Thoracic aorta (tissue), 2 donors: ENCODE results near the gene CCDC149. TPM values are rescaled to one million over a fixed set of nuclear protein-coding genes. Genes with fewer than 3 reads are reported as not detected.

Source experiments
- ATAC-seq: fragments of 150-250 bp; one replicate; pipeline ENCODE4 v1.8.0; 2017; ENCODE audit warnings: low read depth; ENCODE audit not compliant: insufficient number of reproducible peaks, low FRiP score
- DNase-seq: peaks from one replicate; pipeline ENCODE4 v3.0.0-alpha.2; 2020; ENCODE audit warnings: low spot score
- H3K27ac ChIP-seq, 2 donors: fragments of 200-600 bp; sonication (generic); 1 replicate in 1 of 2; 2 replicates in 1 of 2; pipeline ENCODE4 v1.5.1; 2016; ENCODE audit warnings: mild to moderate bottlenecking in 2 of 2, moderate library complexity in 2 of 2
- H3K27me3 ChIP-seq: fragments of 200-600 bp; sonication (generic); replicated peaks from 2 replicates; pipeline ENCODE4 v1.6.0; 2016; ENCODE audit warnings: mild to moderate bottlenecking; ENCODE audit not compliant: insufficient read depth
- H3K36me3 ChIP-seq: fragments of 200-600 bp; sonication (generic); one replicate; pipeline ENCODE4 v1.5.1; 2016
- H3K4me1 ChIP-seq, 2 donors: fragments of 200-600 bp; sonication (generic); 1 replicate in 1 of 2; 2 replicates in 1 of 2; pipeline versions ENCODE4 v1.5.1 to v1.6.0; 2016; ENCODE audit warnings: low read depth in 2 of 2, mild to moderate bottlenecking in 1 of 2; ENCODE audit not compliant: control insufficient read depth in 1 of 2
- H3K4me3 ChIP-seq: fragments of 200-600 bp; sonication (generic); 2 replicates; pipeline ENCODE4 v1.5.1; 2016; ENCODE audit warnings: mild to moderate bottlenecking
- H3K9me3 ChIP-seq: fragments of 200-600 bp; sonication (generic); 2 replicates; pipeline ENCODE4 v1.5.1; 2016
- total RNA-seq, 2 donors: library from RNA; depleted of rRNA; stranded (reverse); fragments of >200 nt; gene quantifications; one replicate each; pipeline versions ENCODE4 v1.1.0 to v1.2.3, GENCODE V29; 2016
- TF ChIP-seq, protein P1 (sequence below): fragments of 200-600 bp; sonication (generic); IDR thresholded peaks from one replicate; pipeline ENCODE4 v1.5.1; 2019; ENCODE audit warnings: antibody characterized with exemption

Gene CCDC149
- total RNA-seq, 2 donors from 2014 or later: 11.8 to 30.1 TPM

DNA sequence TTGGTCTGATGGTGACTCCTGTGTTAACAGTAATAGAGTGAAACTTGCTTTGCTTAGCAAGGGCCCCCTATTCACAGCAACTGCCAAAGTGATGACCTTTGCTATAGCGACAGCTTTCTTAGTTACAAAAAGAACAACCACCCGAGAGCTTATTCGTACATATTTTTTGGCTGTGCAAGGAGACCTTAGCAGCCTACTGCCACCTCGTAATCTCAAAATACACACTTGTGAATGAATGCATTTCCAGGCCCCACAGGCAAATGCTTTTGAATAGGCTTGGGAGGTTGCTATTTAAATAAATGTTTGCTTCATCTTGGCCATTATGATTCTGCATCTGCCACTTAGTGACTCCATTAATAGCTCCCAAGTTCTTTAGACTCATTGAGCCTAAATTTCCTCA, 47.4 kb downstream of the CCDC149 start:
- no peaks in the 10 kb centered on the region for H3K9me3 ChIP-seq
- DNase-seq (no peak), ATAC-seq (no peak)
- H3K4me3 ChIP-seq: no peak overlapping the region
- H3K36me3 ChIP-seq: peaks cover 6% of the 10 kb centered on the region
- no peaks in the 10 kb centered on the region for H3K4me1 ChIP-seq
- no peaks in the 10 kb centered on the region for H3K27me3 ChIP-seq
- TF ChIP-seq, protein P1, sequence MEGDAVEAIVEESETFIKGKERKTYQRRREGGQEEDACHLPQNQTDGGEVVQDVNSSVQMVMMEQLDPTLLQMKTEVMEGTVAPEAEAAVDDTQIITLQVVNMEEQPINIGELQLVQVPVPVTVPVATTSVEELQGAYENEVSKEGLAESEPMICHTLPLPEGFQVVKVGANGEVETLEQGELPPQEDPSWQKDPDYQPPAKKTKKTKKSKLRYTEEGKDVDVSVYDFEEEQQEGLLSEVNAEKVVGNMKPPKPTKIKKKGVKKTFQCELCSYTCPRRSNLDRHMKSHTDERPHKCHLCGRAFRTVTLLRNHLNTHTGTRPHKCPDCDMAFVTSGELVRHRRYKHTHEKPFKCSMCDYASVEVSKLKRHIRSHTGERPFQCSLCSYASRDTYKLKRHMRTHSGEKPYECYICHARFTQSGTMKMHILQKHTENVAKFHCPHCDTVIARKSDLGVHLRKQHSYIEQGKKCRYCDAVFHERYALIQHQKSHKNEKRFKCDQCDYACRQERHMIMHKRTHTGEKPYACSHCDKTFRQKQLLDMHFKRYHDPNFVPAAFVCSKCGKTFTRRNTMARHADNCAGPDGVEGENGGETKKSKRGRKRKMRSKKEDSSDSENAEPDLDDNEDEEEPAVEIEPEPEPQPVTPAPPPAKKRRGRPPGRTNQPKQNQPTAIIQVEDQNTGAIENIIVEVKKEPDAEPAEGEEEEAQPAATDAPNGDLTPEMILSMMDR: no peak
- no peak overlapping the region for H3K27ac ChIP-seq

DNA sequence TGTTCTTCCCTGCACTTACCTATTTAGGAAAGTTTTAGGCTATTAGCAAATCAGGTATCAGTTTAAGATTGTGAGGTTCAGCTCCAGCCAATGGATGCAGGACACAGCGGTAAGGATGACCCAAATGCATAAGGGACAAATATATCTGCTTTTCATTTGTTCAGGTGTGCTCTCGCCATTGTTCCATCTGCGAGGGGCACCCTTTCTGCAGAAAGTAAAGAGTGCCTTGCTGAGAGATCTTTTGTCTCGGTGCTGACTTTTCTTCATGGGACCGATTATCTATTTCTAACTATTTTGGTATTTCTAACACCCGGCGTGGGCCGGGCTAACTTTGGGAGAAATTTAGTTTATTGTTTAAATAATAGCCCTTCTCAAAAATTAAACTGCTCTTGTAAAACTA, 49.0 kb downstream of the CCDC149 start:
- TF ChIP-seq, protein P1: no peak
- H3K27ac ChIP-seq: no peak overlapping the region
- no peak for DNase-seq
- no peak for ATAC-seq
- peaks cover 0 to 4% of the 10 kb centered on the region in 2 donors for H3K4me1 ChIP-seq
- H3K36me3 ChIP-seq: peaks cover 2% of the 10 kb centered on the region
- no peaks in the 10 kb centered on the region for H3K27me3 ChIP-seq
- H3K9me3 ChIP-seq: no peaks in the 10 kb centered on the region
- no peak overlapping the region for H3K4me3 ChIP-seq

DNA sequence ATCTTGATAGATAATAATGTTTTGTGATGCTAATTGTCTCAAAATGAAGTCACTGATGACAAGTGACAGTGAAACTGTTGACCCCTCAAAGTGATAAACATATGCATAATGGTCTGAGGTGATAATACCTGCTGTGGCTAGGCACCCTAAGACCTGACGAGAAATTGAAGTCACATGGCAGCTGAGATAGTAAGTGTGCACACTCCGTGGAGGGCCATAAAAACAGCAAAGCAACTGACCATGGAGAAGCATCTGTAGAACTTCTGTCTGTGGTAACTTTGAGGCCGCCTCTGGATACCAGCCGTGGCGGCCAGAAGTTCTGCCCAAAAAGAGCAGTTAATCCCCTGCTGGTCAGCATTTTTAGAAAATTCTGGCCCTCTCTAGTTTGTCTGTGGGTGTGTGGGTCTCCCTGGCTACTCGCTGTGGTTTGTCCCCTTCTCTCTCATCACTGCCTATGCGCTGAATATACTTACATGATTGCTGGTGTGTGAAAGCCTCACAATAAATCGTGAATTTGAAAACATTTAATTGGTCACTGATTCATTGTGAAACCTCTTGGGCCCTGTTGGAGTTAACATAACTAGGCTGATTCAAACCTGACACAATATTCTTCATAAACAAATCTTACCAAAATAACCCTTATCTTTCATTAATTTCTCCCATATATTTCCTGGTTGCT, 50.6 kb downstream of the CCDC149 start:
- H3K27ac ChIP-seq: no peak overlapping the region
- DNase-seq: no peak
- H3K4me1 ChIP-seq: peaks cover 13 to 20% of the 10 kb centered on the region in 2 donors
- ATAC-seq: no peak
- no peaks in the 10 kb centered on the region for H3K27me3 ChIP-seq
- H3K36me3 ChIP-seq: no peaks in the 10 kb centered on the region
- TF ChIP-seq, protein P1: no peak
- H3K9me3 ChIP-seq: no peaks in the 10 kb centered on the region
- no peak overlapping the region for H3K4me3 ChIP-seq

DNA sequence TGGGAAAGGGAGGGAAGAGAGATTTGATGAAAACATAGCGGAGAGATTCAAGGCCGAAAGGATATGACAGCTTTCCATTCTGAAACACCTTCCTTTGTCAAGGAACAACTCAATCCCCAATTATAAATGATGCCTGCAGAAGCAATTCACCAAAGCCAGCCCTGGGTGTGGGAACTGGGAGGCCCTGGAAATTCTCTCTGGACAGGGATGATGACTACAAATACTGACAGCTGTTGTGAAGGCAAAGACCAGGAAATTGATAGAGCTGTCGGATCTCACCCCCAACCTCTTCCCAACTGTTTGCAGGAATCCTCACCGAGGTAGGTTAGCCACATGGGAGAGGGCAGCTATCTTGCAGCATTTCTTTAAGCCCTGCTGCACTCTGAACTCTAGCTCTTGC, 54.3 kb downstream of the CCDC149 start:
- Histone ChIP-seq H3K27ac (peak overlapping the region; percentile 78 to 82), H3K4me1 (peaks cover 29 to 53% of the 10 kb centered on the region in 2 donors), H3K36me3 (no peaks in the 10 kb centered on the region), H3K27me3 (no peaks in the 10 kb centered on the region), H3K9me3 (no peaks in the 10 kb centered on the region), H3K4me3 (peak overlapping the region; percentile 46)
- TF ChIP-seq, protein P1: no peak
- ATAC-seq (no peak), DNase-seq (no peak)

DNA sequence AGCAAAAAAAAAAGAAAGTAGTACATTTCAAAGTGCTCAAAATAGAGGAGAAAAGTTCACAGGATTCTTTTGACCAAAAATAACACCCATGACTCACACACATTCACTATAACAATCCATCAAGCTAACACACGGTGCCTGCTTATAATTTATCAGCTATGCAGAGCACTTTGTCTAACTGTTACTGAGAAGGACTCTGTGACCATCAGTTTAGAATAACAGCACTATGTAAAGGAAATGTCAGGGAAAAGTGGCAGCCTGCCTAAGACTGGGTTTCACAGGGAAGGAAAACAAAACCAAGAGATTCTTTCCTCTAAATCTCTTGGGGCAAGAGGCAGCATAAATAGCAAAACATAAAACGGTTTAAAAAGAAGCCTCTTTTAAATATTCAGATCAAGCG, 54.8 kb downstream of the CCDC149 start:
- TF ChIP-seq, protein P1: no peak
- peak; percentile 88 for ATAC-seq
- Histone ChIP-seq H3K27ac (peak overlapping the region; percentile 78 to 82), H3K4me1 (peaks cover 29 to 58% of the 10 kb centered on the region in 2 donors), H3K36me3 (no peaks in the 10 kb centered on the region), H3K9me3 (no peaks in the 10 kb centered on the region), H3K4me3 (peak overlapping the region; percentile 46), H3K27me3 (no peaks in the 10 kb centered on the region)
- peak; percentile 10 for DNase-seq
